GM12878 (cell line): ENCODE measurements around the gene ELP4. TPM values are rescaled to one million over a fixed set of nuclear protein-coding genes. Genes with fewer than 3 reads are reported as not detected.

Source experiments
- ATAC-seq: fragments of 200-7000 bp; cut with Tn5 transposase; 3 replicates; pipeline ENCODE4 v1.9.1; 2020; ENCODE audit warnings: mild to moderate bottlenecking, moderate library complexity
- BruUV-seq: library from RNA; stranded (reverse); fragments of 400-500 nt; replicated peaks from 2 replicates; lab custom pipeline; 2021; lab: Mats Ljungman, UMichigan
- CTCF ChIA-PET: fragments of 300-600 bp; sonication (Branson Sonifier 250); formaldehyde crosslinking; extraction: SDS; loops from one replicate; lab custom pipeline; 2021; ENCODE audit warnings: inconsistent platforms; lab: Yijun Ruan, JAX
- POLR2A ChIA-PET: fragments of 350-600 bp; formaldehyde crosslinking; extraction: SDS; loops from one replicate; lab custom pipeline; 2021; ENCODE audit warnings: inconsistent platforms; lab: Charles Lee
- RAD21 ChIA-PET: fragments of 300-600 bp; sonication (Branson Sonifier 250); formaldehyde crosslinking; loops from one replicate; lab custom pipeline; 2023; ENCODE audit warnings: antibody characterized with exemption; ENCODE audit not compliant: unreplicated experiment; lab: Charles Lee
- SMC1A ChIA-PET: fragments of 300-600 bp; sonication (Branson Sonifier 250); formaldehyde crosslinking; loops from one replicate; lab custom pipeline; 2023; ENCODE audit not compliant: unreplicated experiment, uncharacterized antibody; lab: Charles Lee
- DNase-seq: peaks from one replicate; pipeline ENCODE4 v3.0.0-alpha.2; 2011; ENCODE audit warnings: low read depth, low spot score
- FAIRE-seq: peaks from 3 replicates; lab custom pipeline; 2011; peaks lifted over from hg19 to GRCh38; lab: Jason Lieb, UNC
- H2AFZ ChIP-seq: 2 replicates; pipeline ENCODE4 v1.6.0; 2011; ENCODE audit warnings: low read depth, low read length, control low read depth; ENCODE audit not compliant: control insufficient read depth
- H3K27ac ChIP-seq: 2 replicates; pipeline ENCODE4 v1.5.1; 2011; ENCODE audit warnings: control low read depth; ENCODE audit not compliant: control insufficient read depth, insufficient read depth
- H3K27me3 ChIP-seq, 2 experiments: replicated peaks in 1 of 2; 2 replicates each; pipeline versions ENCODE4 v1.6.0 to v1.6.1; 2011; ENCODE audit warnings: low read length in 1 of 2; ENCODE audit not compliant: control insufficient read depth in 2 of 2, insufficient read depth in 2 of 2
- H3K36me3 ChIP-seq, 2 experiments: 2 replicates each; pipeline ENCODE4 v1.5.1; 2011; ENCODE audit warnings: low read length in 1 of 2; ENCODE audit not compliant: control insufficient read depth in 2 of 2, insufficient read depth in 2 of 2
- H3K4me1 ChIP-seq: 2 replicates; pipeline ENCODE4 v1.6.1; 2011; ENCODE audit warnings: mild to moderate bottlenecking, low read length, moderate library complexity, mixed read lengths; ENCODE audit not compliant: control insufficient read depth, insufficient read depth
- H3K4me2 ChIP-seq: 2 replicates; pipeline ENCODE4 v1.6.0; 2011; ENCODE audit warnings: control low read depth; ENCODE audit not compliant: control insufficient read depth, insufficient read depth
- H3K4me3 ChIP-seq: fragments of 200-600 bp; sonication (generic); 2 replicates; pipeline ENCODE4 v1.5.1; 2016
- H3K79me2 ChIP-seq: 2 replicates; pipeline ENCODE4 v1.6.0; 2011; ENCODE audit warnings: low read length; ENCODE audit not compliant: control insufficient read depth, insufficient read depth
- H3K9ac ChIP-seq: 2 replicates; pipeline ENCODE4 v1.8.0; 2011; ENCODE audit warnings: low read length, control low read depth, mixed read lengths; ENCODE audit not compliant: control insufficient read depth, insufficient read depth
- H3K9me3 ChIP-seq: replicated peaks from 3 replicates; pipeline ENCODE4 v1.5.1; 2011; ENCODE audit warnings: mild to moderate bottlenecking, low read length; ENCODE audit not compliant: control insufficient read depth, insufficient read depth
- H4K20me1 ChIP-seq: 2 replicates; pipeline ENCODE4 v1.6.0; 2011; ENCODE audit not compliant: control insufficient read depth, insufficient read depth
- CREM ChIP-seq: IDR thresholded peaks from 2 replicates; pipeline ENCODE4 v1.6.1; 2014; ENCODE audit warnings: antibody characterized with exemption, low read depth
- EP300 ChIP-seq, 2 experiments: fragments of 150-350 bp in 1 of 2; IDR thresholded peaks; 2 replicates each; pipeline ENCODE4 v1.6.1; 2011 to 2012; ENCODE audit warnings: low read depth in 2 of 2, low read length in 2 of 2, borderline replicate concordance in 1 of 2, improper control_type of control experiment in 1 of 2, inconsistent platforms in 1 of 2; ENCODE audit not compliant: control insufficient read depth in 1 of 2
- ETV6 ChIP-seq, 2 experiments: fragments of 450-650 bp in 1 of 2; IDR thresholded peaks in 1 of 2; conservative IDR thresholded peaks in 1 of 2; 2 replicates each; pipeline ENCODE4 v1.6.1; 2014; ENCODE audit warnings: antibody characterized with exemption in 1 of 2, borderline replicate concordance in 1 of 2, low read depth in 1 of 2, mild to moderate bottlenecking in 1 of 2, moderate library complexity in 1 of 2
- FOXM1 ChIP-seq: IDR thresholded peaks from 2 replicates; pipeline ENCODE4 v1.6.1; 2012; ENCODE audit warnings: low read depth, mild to moderate bottlenecking, inconsistent platforms, low read length, moderate library complexity
- GATAD2B ChIP-seq: fragments of 450-650 bp; conservative IDR thresholded peaks from 2 replicates; pipeline ENCODE4 v1.6.1; 2017; ENCODE audit warnings: low read depth, mild to moderate bottlenecking, moderate library complexity
- PRDM15 ChIP-seq: fragments of 450-650 bp; formaldehyde crosslinking; IDR thresholded peaks from 2 replicates; pipeline ENCODE4 v1.4.0; 2020; ENCODE audit warnings: mild to moderate bottlenecking, moderate library complexity
- RAD21 ChIP-seq: IDR thresholded peaks from 2 replicates; pipeline ENCODE4 v1.6.1; 2011; ENCODE audit warnings: mild to moderate bottlenecking, low read depth, low read length, moderate library complexity; ENCODE audit not compliant: insufficient read depth
- RELB ChIP-seq: fragments of 450-650 bp; IDR thresholded peaks from 2 replicates; pipeline ENCODE4 v1.6.1; 2017; ENCODE audit warnings: low read depth, mild to moderate bottlenecking, moderate library complexity
- SMAD1 ChIP-seq: fragments of 450-650 bp; IDR thresholded peaks from 2 replicates; pipeline ENCODE4 v1.6.1; 2018; ENCODE audit warnings: mild to moderate bottlenecking, low read depth; ENCODE audit not compliant: partially characterized antibody
- USF2 ChIP-seq: IDR thresholded peaks from 2 replicates; pipeline ENCODE4 v1.6.1; 2011; ENCODE audit warnings: low read depth, low read length, improper control_type of control experiment, borderline replicate concordance
- ZBED1 ChIP-seq: IDR thresholded peaks from 2 replicates; pipeline ENCODE4 v1.6.1; 2016; ENCODE audit warnings: borderline replicate concordance
- ZNF274 ChIP-seq: IDR thresholded peaks from one replicate; pipeline ENCODE4 v1.8.0; 2011; ENCODE audit not compliant: insufficient read length, insufficient read depth
- ZNF622 ChIP-seq: fragments of 450-650 bp; IDR thresholded peaks from 2 replicates; pipeline ENCODE4 v1.6.1; 2017; ENCODE audit warnings: mild to moderate bottlenecking, inconsistent platforms
- WGBS: methylation state at CpG from one replicate; pipeline ENCODE4 v1.1.6; 2016; ENCODE audit warnings: low lambda C conversion rate; ENCODE audit not compliant: insufficient replicate concordance, insufficient coverage; ENCODE audit errors: missing lambda C conversion rate; 5-methylcytosine and 5-hydroxymethylcytosine counted together
- in situ Hi-C: fragments of 300-500 bp; cut with MboI; formaldehyde crosslinking; loops from 9 replicates; pipeline ENCODE4 v1.14.3; 2018; ENCODE audit warnings: mixed read lengths
- intact Hi-C: fragments of 100-400 bp; cut with micrococcal nuclease; formaldehyde crosslinking; loops from one replicate; pipeline ENCODE4 v1.14.2; 2022; ENCODE audit not compliant: unreplicated experiment
- polyA plus RNA-seq, 11 experiments: library from polyadenylated mRNA; depleted of rRNA in 4 of 11; unstranded in 6 of 11; stranded (reverse) in 5 of 11; fragments of >200 nt; fragmentation: Nextera tagmentation in 4 of 11; fragmentation: Illumina TruSeq in 1 of 11; extraction: Ambion mirVana in 4 of 11; extraction: Trizol in 1 of 11; gene quantifications; 1 replicate in 1 of 11; 2 replicates in 10 of 11; pipeline versions ENCODE4 v1.2.1 to v1.2.3, GENCODE V29; 2011 to 2016; ENCODE audit warnings: inconsistent platforms in 2 of 11, missing spikeins in 2 of 11, low read depth in 1 of 11
- total RNA-seq, 4 experiments: library from RNA; depleted of rRNA in 3 of 4; stranded (reverse); fragments of >200 nt in 3 of 4; fragmentation: Illumina TruSeq in 1 of 4; extraction: Trizol in 1 of 4; gene quantifications; 2 replicates each; pipeline versions ENCODE4 v1.2.1 to v1.2.3, GENCODE V29; 2013 to 2021

Gene ELP4
- total and polyA plus RNA-seq, 10 of the 15 experiments (the other 5 are each of a cell fraction or from before 2014, with no cell fraction given): 17.7 to 36.1 (median 27.0) TPM

- TF ChIP-seq PRDM15 (CRISPR knock-in tag) (no peak), ZBED1 (no peak), SMAD1 (no peak), RAD21 (no peak), ZNF622 (no peak), USF2 (no peak), EP300 (IDR thresholded peaks at IDR 0.05; ENCODE audit: borderline replicate concordance in 1 of 2, control insufficient read depth in 1 of 2, low read depth in 2 of 2, low read length in 2 of 2) (no peak)
Observed at GRCh38 chr11:31664954-31665353, 155.4 kb downstream of the ELP4 start (continued).

- CTCF ChIA-PET: interaction anchor here (0.9 to 2.0 kb wide), 4 partner anchors 8 to 286 kb away, joined by 3 to 6 read pairs (median 5); no protein-coding TSS in a partner anchor
- no peaks in the 10 kb centered on the region for H3K27me3 ChIP-seq
- in situ Hi-C loops: no loop called here
- no peak for FAIRE-seq
- H3K79me2 ChIP-seq: no peaks in the 10 kb centered on the region
- no peaks in the 10 kb centered on the region for H4K20me1 ChIP-seq
- no peak overlapping the region for H2AFZ ChIP-seq
- H3K4me3 ChIP-seq: no peak overlapping the region
- POLR2A ChIA-PET: interaction anchor here (0.6 kb wide), 1 partner anchor 218 kb away, joined by 6 read pairs; no protein-coding TSS in a partner anchor
- SMC1A ChIA-PET: interaction anchor here (0.7 to 2.3 kb wide), 4 partner anchors 11 to 146 kb away, joined by 3 to 12 read pairs (median 4); no protein-coding TSS in a partner anchor
- H3K36me3 ChIP-seq: no peaks in the 10 kb centered on the region
- RAD21 ChIA-PET: no interaction called here
- no peak for DNase-seq
- H3K4me1 ChIP-seq: no peaks in the 10 kb centered on the region
- H3K27ac ChIP-seq: no peak overlapping the region
- H3K9me3 ChIP-seq: no peaks in the 10 kb centered on the region
- no TSS peak for BruUV-seq
- WGBS: 92% methylated on average over 2 of the region's 2 CpGs
- ATAC-seq: no peak
- H3K9ac ChIP-seq: no peak overlapping the region
- intact Hi-C loops: no loop called here
- H3K4me2 ChIP-seq: no peak overlapping the region
- no peak for TF ChIP-seq FOXM1
- TF ChIP-seq ETV6 (conservative IDR thresholded peaks at IDR 0.05 in 1 of 2, IDR thresholded peaks at IDR 0.05 in 1 of 2; ENCODE audit: borderline replicate concordance in 1 of 2, low read depth in 1 of 2): no peak
- no peak for TF ChIP-seq RELB
- no peak for TF ChIP-seq ZNF274
- no peak for TF ChIP-seq GATAD2B
- no peak for TF ChIP-seq CREM
Observed at GRCh38 chr11:31671681-31672080, 162.1 kb downstream of the ELP4 start.
